ENCODE results near the gene CAMTA1.
"Not testable (repeated sequence)": the region's sequence is repeated elsewhere in the genome, so short reads cannot be mapped to it uniquely, and the experiment has no call there.

- not testable (repeated sequence) for TF ChIP-seq CTCF (conservative IDR thresholded peaks at IDR 0.05; ENCODE audit: low read depth, low read length); EZH2 (IDR thresholded peaks at IDR 0.05; ENCODE audit: borderline replicate concordance, low read depth, low read length, poor library complexity, severe bottlenecking)
Measured at GRCh38 chr1:7147581-7148282, 362.5 kb downstream of the CAMTA1 start.

Data from A673 (cell line).